ENCODE data around the gene TRAPPC2.
"Not testable (repeated sequence)": the region's sequence is repeated elsewhere in the genome, so short reads cannot be mapped to it uniquely, and the experiment has no call there.

TRAPPC2 gene

GRCh38 chrX:13742397-13743176 lies 8.2 kb upstream of the TRAPPC2 start:
- peak; percentile 76 for DNase-seq

DNA sequence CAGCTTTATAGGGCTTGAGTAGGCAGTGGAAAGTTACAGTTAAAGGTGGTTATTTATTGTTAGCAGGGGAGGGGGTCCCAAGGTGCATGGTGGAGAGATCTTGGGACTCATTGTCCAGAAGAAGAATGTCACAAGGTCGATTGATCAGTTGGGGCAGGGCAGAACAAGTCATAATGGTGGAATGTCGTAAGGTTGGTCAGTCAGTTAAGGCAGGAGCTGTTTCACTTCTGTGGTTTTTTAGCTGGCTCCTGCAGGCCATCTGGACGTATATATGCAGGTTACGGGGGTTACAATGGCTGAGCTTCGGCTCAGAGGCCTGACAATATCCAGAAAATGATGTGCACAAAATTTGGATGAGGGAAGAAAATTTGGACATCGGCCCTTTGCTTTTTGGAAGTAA lies 7.3 kb upstream of the TRAPPC2 start:
- no peak for DNase-seq

- DNase-seq = no peak
These were observed 914 bp downstream of the TRAPPC2 start for GRCh38 chrX:13733506-13733905.

DNA sequence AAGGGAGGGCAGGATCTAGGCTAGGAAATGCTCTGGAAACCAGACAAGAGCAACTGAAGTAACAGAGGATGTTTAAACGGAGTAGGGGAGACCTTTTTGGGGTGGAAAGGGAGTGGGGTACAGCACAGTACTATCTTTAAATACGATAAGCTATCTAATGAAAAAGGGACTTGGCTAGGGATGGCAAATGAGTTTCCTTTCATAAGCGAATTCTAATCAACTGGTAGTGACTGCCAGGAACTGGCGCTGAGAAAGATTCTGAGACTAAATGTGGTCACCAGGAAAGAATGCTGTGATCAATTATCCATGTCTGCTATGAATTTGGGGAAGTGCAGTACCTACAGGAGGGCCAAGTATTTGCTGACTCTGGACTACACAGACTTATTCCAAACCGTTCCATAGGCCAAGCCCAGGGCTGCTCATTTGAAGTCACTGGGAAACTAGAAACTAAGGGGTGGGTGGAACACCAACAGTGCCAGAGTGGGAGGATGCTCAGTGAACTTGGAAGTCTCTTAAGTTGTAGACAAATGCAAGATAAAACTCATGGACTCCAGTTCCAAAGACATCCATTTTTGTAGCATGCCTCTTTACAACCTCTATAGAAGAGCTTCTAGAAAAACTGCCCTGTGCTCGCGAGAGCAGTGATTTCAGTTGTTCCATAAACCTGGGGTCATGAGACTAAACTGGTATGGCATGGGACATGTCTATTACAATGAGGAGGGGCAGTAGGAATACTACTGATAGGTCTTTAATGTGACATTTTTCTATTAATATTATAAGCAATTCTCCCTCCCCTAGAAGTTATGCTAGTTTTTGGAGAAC lies 2.0 kb downstream of the TRAPPC2 start:
- DNase-seq = no peak

DNA sequence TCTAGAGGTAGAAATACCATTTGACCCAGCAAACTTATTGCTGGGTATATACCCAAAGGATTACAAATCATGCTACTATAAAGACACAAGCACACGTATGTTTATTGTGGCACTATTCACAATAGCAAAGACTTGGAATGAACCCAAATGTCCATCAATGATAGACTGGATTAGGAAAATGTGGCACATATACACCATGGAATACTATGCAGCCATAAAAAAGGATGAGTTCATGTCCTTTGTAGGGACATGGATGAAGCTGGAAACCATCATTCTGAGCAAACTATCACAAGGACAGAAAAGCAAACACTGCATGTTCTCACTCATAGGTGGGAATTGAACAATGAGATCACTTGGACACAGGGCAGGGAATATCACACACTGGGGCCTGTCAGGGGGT lies 3.9 kb downstream of the TRAPPC2 start:
- not testable (repeated sequence) for DNase-seq

- not testable (repeated sequence) for DNase-seq
These were observed 7.8 kb downstream of the TRAPPC2 start for GRCh38 chrX:13726583-13726982.

DNA sequence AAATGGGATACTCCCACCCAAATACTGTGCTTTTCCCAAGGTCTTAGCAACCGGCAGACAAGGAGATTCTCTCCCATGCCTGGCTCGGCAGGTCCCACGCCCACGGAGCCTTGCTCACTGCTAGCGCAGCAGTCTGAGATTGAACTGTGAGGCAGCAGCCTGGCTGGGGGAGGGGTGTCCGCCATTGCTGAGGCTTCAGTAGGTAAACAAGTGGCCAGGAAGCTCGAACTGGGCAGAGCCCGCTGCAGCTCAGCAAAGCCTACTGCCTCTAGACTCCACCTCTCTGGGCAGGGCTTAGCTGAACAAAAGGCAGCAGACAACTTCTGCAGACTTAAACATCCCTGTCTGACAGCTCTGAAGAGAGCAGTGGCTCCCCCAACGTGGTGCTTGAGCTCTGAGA lies 9.5 kb downstream of the TRAPPC2 start:
- DNase-seq = not testable (repeated sequence)

GRCh38 chrX:13721819-13722519 lies 12.5 kb downstream of the TRAPPC2 start:
- DNase-seq = no peak

DNA sequence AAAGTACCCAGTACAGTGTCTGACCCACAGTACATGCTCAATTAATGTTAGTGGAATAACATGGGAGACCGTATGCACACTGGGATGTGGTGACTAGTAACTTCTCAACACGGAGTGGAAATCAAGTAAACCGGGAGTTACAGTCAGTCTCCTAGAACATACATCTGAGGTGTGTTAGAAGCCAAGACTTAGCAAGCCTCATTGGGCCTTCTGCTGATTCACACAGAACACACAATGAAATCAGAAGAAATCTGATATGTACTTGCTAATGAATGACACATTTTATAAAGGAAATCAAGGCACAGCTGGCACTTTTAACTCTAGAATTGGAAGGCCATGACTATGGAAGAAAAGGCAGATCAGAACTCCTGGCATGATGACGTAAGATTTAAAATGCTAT lies 13.0 kb downstream of the TRAPPC2 start:
- no peak for DNase-seq

- DNase-seq = no peak
These were observed 15.1 kb downstream of the TRAPPC2 start for GRCh38 chrX:13719192-13719856.

GRCh38 chrX:13717700-13718472 lies 16.5 kb downstream of the TRAPPC2 start:
- no peak for DNase-seq

DNA sequence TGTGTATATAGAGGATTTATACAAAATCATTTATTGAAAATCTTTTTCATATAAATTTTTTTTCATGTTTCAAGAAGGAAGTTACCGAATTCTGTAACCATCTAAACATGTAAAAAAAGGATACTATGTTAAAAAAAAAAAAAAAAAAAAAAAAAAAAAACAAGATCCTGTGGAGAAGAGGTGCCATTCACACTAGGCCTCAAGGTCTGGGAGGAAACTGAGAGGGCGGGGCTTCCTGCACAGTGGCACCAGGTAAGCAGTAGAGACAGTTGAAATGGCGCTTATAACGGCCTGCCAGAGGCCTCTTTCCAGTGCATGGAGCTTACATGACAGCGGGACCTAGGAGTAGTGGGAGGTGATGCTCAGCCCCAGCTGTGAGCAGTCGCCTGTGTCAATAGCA lies 17.5 kb downstream of the TRAPPC2 start:
- DNase-seq = no peak

DNA sequence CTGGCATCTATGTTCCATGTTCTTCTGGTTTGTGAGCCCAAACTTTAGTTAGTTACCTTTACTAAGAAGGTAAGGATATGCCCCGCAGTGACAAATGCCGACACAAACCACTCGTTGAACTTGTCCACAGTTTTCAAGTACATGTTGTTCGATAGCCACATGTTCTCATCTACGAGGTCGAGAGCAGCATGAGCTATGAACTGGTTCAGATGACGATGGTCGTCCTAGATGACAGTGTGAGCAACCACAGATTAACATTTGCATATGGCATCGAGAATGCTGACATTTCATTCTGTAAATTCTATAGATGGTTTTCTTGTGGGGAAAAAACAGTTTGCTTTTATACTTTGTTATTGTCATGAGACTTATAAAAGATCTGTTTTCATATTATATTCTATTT lies 18.0 kb downstream of the TRAPPC2 start:
- no peak for DNase-seq

DNA sequence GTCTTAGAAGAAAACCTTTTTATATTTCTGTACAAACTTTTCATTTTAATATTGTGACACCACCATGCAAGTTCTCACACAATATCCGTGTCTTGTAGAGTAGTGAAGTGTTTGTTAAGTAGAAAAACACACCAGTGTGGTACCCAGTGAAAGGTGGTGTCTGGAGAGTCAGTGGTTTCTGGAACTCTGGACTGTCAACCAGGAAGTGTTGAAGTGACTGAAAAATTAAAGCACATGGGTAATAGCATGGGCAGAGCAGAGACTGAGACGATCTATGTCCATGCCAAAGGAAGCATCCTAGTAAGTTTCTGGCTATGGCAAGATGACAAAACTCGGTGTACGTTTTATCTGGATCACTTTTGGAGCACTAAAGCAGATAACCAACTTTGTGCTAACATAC lies 23.3 kb downstream of the TRAPPC2 start:
- DNase-seq = no peak

DNA sequence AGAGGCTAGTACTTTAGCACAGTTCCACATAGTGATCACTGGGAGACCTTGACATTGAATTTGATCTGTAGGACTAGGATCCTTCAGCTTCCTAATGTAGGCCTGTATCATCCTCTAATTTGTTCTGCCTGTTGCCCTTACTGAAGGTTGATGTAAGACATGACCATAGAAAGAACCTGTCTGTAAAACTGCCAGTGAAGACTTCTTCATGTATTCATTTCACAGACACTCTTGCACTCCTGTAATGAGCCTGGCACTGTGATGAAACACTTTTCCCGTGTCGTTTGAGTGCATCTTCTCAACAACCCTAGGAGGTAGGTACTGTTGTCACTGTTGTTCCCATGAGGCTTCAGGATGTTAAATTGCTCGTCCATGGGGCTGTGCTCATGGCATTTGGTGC lies 30.8 kb downstream of the TRAPPC2 start:
- DNase-seq = no peak

GRCh38 chrX:13703135-13703534 lies 31.3 kb downstream of the TRAPPC2 start:
- DNase-seq = no peak

DNA sequence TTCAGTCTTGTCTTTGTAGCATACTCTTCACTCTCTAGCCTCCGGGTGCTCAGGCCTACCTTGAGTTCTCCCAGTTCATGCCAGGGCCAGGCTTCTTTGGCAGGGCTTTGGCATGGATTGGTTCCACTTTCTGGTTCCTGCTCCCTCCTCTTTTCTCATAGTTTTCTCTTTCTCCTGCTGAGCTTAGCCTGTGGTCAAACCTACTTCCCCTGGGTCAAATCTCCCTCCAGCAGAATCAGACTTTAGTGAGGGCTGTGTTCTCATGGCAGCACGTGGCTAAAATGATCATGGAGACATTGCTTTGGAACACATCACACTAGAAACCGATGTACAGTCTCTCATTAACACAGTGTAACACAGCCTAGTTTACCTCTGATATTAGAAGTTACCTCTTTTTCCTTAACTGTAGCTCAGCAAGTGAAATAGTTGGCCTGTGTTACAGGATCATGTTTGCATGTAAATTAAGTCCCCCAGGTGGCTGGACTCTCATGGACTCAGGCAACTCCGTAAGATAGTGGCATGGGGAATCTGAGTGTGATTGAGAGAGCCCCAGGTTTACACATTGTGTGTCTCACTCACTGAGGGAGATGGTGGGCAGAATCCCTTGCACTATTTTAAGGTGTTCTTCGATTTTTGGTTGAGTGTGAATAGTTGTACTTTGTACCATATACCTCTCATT lies 32.2 kb downstream of the TRAPPC2 start:
- DNase-seq = no peak

DNA sequence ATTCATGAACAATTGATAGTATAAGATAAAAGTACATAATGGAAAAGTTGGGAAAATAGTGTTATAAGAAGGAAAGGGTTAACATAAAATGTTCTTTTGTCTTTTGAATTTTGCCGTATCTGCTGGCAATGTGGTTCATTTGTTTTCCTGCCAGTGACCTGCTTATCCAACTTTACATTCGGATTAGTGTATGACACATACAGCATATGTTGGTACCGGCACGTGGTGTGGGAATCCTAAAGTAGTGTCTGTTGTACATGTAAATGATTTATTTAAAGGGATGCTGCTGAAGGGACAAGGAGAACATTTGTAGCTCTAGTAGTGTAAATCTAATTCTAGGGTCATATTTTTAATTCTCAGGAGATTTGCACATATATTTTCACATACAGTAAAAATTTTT lies 34.0 kb downstream of the TRAPPC2 start:
- no peak for DNase-seq

DNA sequence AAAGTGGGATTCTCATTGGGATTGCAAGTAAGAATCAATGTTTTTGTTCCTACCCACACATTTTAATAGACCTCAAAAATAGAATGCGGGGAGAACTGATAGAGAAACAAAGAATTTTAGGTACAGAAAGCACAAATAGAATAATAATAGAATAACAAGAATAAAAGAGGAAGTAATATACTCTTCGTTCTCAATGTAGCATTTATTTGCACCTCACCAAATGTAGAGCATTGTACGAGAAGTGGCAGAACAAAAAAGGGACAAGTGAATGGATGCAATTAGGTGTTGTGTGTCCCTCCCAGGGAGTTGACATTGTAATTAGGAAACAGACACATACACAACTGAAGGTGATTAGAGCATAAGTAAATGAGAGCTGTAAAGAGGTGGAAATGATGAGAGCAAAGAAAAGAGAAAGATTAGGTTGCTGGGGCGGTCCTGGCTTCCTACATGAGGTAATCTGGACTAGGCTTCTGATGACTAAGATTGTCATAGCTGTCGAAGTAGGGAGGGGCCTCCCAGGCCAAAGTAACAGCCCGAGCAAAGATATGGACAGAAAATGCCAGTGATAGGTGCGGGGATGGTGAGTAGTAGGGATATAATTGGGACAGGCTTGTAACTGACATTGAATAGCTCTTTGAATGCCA lies 35.1 kb downstream of the TRAPPC2 start:
- DNase-seq = no peak

- no peak for DNase-seq
These were observed 36.0 kb downstream of the TRAPPC2 start for GRCh38 chrX:13698432-13698831.

- no peak for DNase-seq
These were observed 36.4 kb downstream of the TRAPPC2 start for GRCh38 chrX:13697976-13698375.

Measured in activated CD4-positive, alpha-beta T cell treated with anti-CD3 and anti-CD28 coated beads, Interleukin-2, amount 50 U/mL, for 16 hours (primary cell).